ENCODE data around the gene FARP2.

DNA sequence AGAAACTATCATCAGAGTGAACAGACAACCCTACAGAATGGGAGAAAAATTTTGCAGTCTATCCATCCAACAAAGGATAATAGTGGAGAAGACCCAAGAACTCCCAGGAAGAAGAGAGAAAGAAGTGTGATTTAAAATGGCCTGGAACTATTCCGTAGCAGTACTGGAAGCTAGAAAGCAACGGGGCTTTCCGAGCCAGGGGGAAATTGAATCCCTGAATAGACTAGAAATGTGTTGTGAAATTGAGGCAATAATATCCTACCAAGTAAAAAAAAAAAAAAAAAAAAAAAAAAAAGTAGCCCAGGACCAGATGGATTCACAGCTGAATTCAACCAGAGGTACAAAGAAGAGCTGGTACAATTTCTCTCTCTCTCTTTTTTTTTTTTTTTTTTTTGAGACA, 69.3 kb downstream of the FARP2 start:
- TF ChIP-seq, protein P1, sequence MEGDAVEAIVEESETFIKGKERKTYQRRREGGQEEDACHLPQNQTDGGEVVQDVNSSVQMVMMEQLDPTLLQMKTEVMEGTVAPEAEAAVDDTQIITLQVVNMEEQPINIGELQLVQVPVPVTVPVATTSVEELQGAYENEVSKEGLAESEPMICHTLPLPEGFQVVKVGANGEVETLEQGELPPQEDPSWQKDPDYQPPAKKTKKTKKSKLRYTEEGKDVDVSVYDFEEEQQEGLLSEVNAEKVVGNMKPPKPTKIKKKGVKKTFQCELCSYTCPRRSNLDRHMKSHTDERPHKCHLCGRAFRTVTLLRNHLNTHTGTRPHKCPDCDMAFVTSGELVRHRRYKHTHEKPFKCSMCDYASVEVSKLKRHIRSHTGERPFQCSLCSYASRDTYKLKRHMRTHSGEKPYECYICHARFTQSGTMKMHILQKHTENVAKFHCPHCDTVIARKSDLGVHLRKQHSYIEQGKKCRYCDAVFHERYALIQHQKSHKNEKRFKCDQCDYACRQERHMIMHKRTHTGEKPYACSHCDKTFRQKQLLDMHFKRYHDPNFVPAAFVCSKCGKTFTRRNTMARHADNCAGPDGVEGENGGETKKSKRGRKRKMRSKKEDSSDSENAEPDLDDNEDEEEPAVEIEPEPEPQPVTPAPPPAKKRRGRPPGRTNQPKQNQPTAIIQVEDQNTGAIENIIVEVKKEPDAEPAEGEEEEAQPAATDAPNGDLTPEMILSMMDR (IDR thresholded peaks at IDR 0.05) = no peak
- TF ChIP-seq POLR2A (IDR thresholded peaks at IDR 0.05) (no peak), EP300 (IDR thresholded peaks at IDR 0.05; ENCODE audit: low read depth) (no peak)
